Esophagus squamous epithelium (tissue), 4 donors: ENCODE results near the gene BLMH.

ENCODE experiments used
- CTCF ChIP-seq, 6 experiments: fragments of 450-650 bp in 4 of 6; fragments of 200-600 bp in 2 of 6; sonication (generic) in 2 of 6; IDR thresholded peaks; one replicate each; pipeline ENCODE4 v1.5.1; 2016 to 2019; ENCODE audit warnings: antibody characterized with exemption in 6 of 6, mild to moderate bottlenecking in 4 of 6, moderate library complexity in 4 of 6
- POLR2A ChIP-seq, 4 donors: fragments of 450-650 bp; IDR thresholded peaks; one replicate each; pipeline ENCODE4 v1.6.1; 2017; ENCODE audit warnings: antibody characterized with exemption in 4 of 4, mild to moderate bottlenecking in 4 of 4, moderate library complexity in 3 of 4

- TF ChIP-seq CTCF (IDR thresholded peaks at IDR 0.05) (no peak), POLR2A (IDR thresholded peaks at IDR 0.05) (no peak)
Observed at GRCh38 chr17:30228011-30228410, 63.7 kb downstream of the BLMH start.
